ENCODE measurements around the gene PARP8. TPM values are rescaled to one million over a fixed set of nuclear protein-coding genes. Genes with fewer than 3 reads are reported as not detected.

Gene PARP8
- total RNA-seq, 3 donors from 2014 or later (not counting 1 experiment from before 2014, with no cell fraction given) = 359 to 395 (median 372) TPM

DNA sequence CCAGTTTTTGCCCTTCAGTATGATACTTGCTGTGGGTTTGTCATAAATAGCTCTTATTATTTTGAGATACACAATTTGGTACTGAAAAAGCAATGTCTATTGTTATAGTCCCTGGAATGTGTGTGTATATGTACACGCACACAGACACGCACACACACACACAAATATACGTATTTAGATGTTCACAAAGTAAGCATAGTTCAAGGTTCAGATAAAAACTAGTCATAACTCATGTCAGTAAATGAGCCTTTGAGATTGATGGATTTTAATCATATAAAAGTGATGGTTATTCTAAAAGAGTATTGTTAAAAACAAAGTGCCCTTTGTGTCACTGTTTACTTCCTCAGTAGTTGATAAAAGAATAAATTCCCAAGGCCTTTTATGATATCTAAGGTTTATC lies 147.3 kb downstream of the PARP8 start:
- no peaks in the 10 kb centered on the region for H3K27me3 Mint-ChIP-seq (ENCODE audit: low read depth in 2 of 2)
- 100% methylated on average over 1 of the region's 3 CpGs for WGBS (ENCODE audit: insufficient coverage)
- Histone ChIP-seq H3K4me3 (ENCODE audit: low read length) (no peak overlapping the region), H3K27ac (ENCODE audit: low read length) (no peak overlapping the region), H3K4me1 (ENCODE audit: control insufficient read depth, insufficient read depth, low read length) (no peaks in the 10 kb centered on the region), H3K36me3 (ENCODE audit: control insufficient read depth, insufficient read depth, low read length) (peaks cover 45% of the 10 kb centered on the region), H3K9me3 (ENCODE audit: control insufficient read depth, insufficient read depth, low read length) (no peaks in the 10 kb centered on the region), H3K27me3 (ENCODE audit: control insufficient read depth, insufficient read depth, low read length) (no peaks in the 10 kb centered on the region)
- no peaks in the 10 kb centered on the region for H3K9me3 Mint-ChIP-seq
- peaks cover 7% of the 10 kb centered on the region for H3K36me3 Mint-ChIP-seq
- peak overlapping the region; percentile 27 to 71 for H3K27ac Mint-ChIP-seq
- no peak for TF ChIP-seq CTCF (IDR thresholded peaks at IDR 0.05)
- H3K4me1 Mint-ChIP-seq = peaks cover 26 to 44% of the 10 kb centered on the region in 2 donors
- no peak for DNase-seq
- no peak overlapping the region for H3K4me3 Mint-ChIP-seq
- intact Hi-C loops (cut with micrococcal nuclease) = no loop called here
- ATAC-seq = no peak

DNA sequence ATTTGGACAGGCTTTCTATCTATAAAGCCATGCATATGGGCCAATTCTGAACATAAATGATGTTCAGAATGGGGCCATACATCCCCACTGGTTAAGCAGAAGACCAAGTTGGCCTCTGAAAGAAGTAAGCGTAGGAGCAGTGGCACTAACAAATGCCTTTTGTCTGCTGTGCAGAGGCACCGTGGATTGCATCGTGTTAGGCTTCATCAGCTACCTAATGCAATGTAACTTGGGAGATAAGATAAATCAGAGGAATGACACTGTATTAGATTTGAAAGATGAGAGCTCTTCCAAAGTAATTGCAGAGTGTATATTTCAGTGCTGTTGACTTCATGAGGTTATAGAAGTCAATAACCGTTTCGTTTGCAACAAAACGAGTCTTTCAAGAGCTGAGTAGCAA lies 148.1 kb downstream of the PARP8 start:
- ATAC-seq = no peak
- 98% methylated on average over 6 of the region's 6 CpGs for WGBS (ENCODE audit: insufficient coverage)
- Histone ChIP-seq H3K4me1 (ENCODE audit: control insufficient read depth, insufficient read depth, low read length) (no peaks in the 10 kb centered on the region), H3K9me3 (ENCODE audit: control insufficient read depth, insufficient read depth, low read length) (no peaks in the 10 kb centered on the region), H3K36me3 (ENCODE audit: control insufficient read depth, insufficient read depth, low read length) (peaks cover 48% of the 10 kb centered on the region), H3K27me3 (ENCODE audit: control insufficient read depth, insufficient read depth, low read length) (no peaks in the 10 kb centered on the region), H3K4me3 (ENCODE audit: low read length) (no peak overlapping the region), H3K27ac (ENCODE audit: low read length) (no peak overlapping the region)
- peaks cover 7% of the 10 kb centered on the region for H3K36me3 Mint-ChIP-seq
- H3K27ac Mint-ChIP-seq = peak overlapping the region; percentile 27 to 71
- H3K27me3 Mint-ChIP-seq (ENCODE audit: low read depth in 2 of 2) = no peaks in the 10 kb centered on the region
- peaks cover 27 to 35% of the 10 kb centered on the region in 2 donors for H3K4me1 Mint-ChIP-seq
- no peak for DNase-seq
- intact Hi-C loops (cut with micrococcal nuclease) = no loop called here
- no peak for TF ChIP-seq CTCF (IDR thresholded peaks at IDR 0.05)
- H3K4me3 Mint-ChIP-seq = no peak overlapping the region
- no peaks in the 10 kb centered on the region for H3K9me3 Mint-ChIP-seq

DNA sequence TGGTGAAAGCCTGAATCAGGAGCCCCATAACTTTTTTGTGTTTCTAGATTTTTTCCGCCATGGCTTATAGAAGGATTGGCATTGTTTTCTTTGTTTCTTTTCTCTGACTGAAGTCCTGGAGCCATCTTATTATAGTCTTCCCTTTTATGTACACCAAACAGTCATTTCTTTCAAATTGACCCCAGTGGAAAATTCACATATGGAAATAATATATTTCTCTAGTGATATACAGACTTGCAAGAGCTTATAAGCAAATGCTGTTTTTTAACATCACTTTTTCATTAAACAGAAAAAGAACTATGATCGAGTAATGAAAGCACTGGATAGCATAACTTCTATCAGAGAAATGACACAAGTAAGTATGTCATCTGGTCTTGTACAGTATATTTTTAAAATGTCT lies 155.6 kb downstream of the PARP8 start:
- H3K27me3 ChIP-seq (ENCODE audit: control insufficient read depth, insufficient read depth, low read length) = no peaks in the 10 kb centered on the region
- no peak overlapping the region for H3K27ac ChIP-seq (ENCODE audit: low read length)
- H3K36me3 ChIP-seq (ENCODE audit: control insufficient read depth, insufficient read depth, low read length) = peaks cover 88% of the 10 kb centered on the region
- no peak for TF ChIP-seq CTCF (IDR thresholded peaks at IDR 0.05)
- Mint-ChIP-seq H3K4me3 (no peak overlapping the region), H3K4me1 (peaks cover 46 to 49% of the 10 kb centered on the region in 2 donors), H3K36me3 (peaks cover 38% of the 10 kb centered on the region), H3K9me3 (no peaks in the 10 kb centered on the region), H3K27me3 (ENCODE audit: low read depth in 2 of 2) (no peaks in the 10 kb centered on the region), H3K27ac (peak overlapping the region in 1 of 2 donors; percentile 17)
- DNase-seq (no peak), ATAC-seq (no peak)
- H3K9me3 ChIP-seq (ENCODE audit: control insufficient read depth, insufficient read depth, low read length) = no peaks in the 10 kb centered on the region
- 100% methylated on average over 1 of the region's 2 CpGs for WGBS (ENCODE audit: insufficient coverage)
- no peaks in the 10 kb centered on the region for H3K4me1 ChIP-seq (ENCODE audit: control insufficient read depth, insufficient read depth, low read length)
- intact Hi-C loops (cut with micrococcal nuclease) = no loop called here
- no peak overlapping the region for H3K4me3 ChIP-seq (ENCODE audit: low read length)

GRCh38 chr5:50822761-50823160 lies 156.3 kb downstream of the PARP8 start:
- Mint-ChIP-seq H3K9me3 (no peaks in the 10 kb centered on the region), H3K4me1 (peaks cover 41 to 47% of the 10 kb centered on the region in 2 donors), H3K27me3 (ENCODE audit: low read depth in 2 of 2) (no peaks in the 10 kb centered on the region), H3K4me3 (no peak overlapping the region), H3K27ac (no peak overlapping the region), H3K36me3 (peaks cover 36% of the 10 kb centered on the region)
- no peaks in the 10 kb centered on the region for H3K27me3 ChIP-seq (ENCODE audit: control insufficient read depth, insufficient read depth, low read length)
- intact Hi-C loops (cut with micrococcal nuclease) = no loop called here
- H3K4me3 ChIP-seq (ENCODE audit: low read length) = no peak overlapping the region
- H3K4me1 ChIP-seq (ENCODE audit: control insufficient read depth, insufficient read depth, low read length) = no peaks in the 10 kb centered on the region
- no peak for TF ChIP-seq CTCF (IDR thresholded peaks at IDR 0.05)
- no peak for ATAC-seq
- H3K9me3 ChIP-seq (ENCODE audit: control insufficient read depth, insufficient read depth, low read length) = no peaks in the 10 kb centered on the region
- DNase-seq = no peak
- 98% methylated on average over 3 of the region's 3 CpGs for WGBS (ENCODE audit: insufficient coverage)
- peaks cover 88% of the 10 kb centered on the region for H3K36me3 ChIP-seq (ENCODE audit: control insufficient read depth, insufficient read depth, low read length)
- H3K27ac ChIP-seq (ENCODE audit: low read length) = no peak overlapping the region

Measured in natural killer cell (primary cell).